Vagina (tissue), 2 donors: ENCODE data around the gene AGBL1. TPM values are rescaled to one million over a fixed set of nuclear protein-coding genes. Genes with fewer than 3 reads are reported as not detected.
A peak's percentile ranks its signal among the peaks of the same experiment; 100 is the strongest.
"Not testable (repeated sequence)": the region's sequence is repeated elsewhere in the genome, so short reads cannot be mapped to it uniquely, and the experiment has no call there.

ENCODE experiments used
- DNase-seq, 2 donors: peaks; one replicate each; pipeline ENCODE4 v3.0.0-alpha.2; 2017; ENCODE audit errors: extremely low spot score in 2 of 2
- H3K27ac ChIP-seq: fragments of 200-600 bp; sonication (generic); one replicate; pipeline ENCODE4 v1.5.1; 2019
- H3K27me3 ChIP-seq: fragments of 200-600 bp; sonication (generic); one replicate; pipeline ENCODE4 v1.5.1; 2019
- H3K36me3 ChIP-seq, 2 donors: fragments of 200-600 bp; sonication (generic); one replicate each; pipeline ENCODE4 v1.5.1; 2017 to 2019
- H3K4me1 ChIP-seq: fragments of 200-600 bp; sonication (generic); one replicate; pipeline ENCODE4 v1.5.1; 2019
- H3K4me3 ChIP-seq, 2 donors: fragments of 200-600 bp; sonication (generic); 1 replicate in 1 of 2; 2 replicates in 1 of 2; pipeline ENCODE4 v1.5.1; 2016 to 2019
- H3K9me3 ChIP-seq: fragments of 200-600 bp; sonication (generic); one replicate; pipeline ENCODE4 v1.5.1; 2019
- POLR2A ChIP-seq, 2 donors: fragments of 450-650 bp; IDR thresholded peaks; one replicate each; pipeline ENCODE4 v1.6.1; 2017; ENCODE audit warnings: antibody characterized with exemption in 2 of 2, mild to moderate bottlenecking in 2 of 2, moderate library complexity in 2 of 2
- POLR2AphosphoS5 ChIP-seq, 2 donors: sonication (generic); formaldehyde crosslinking; IDR thresholded peaks; one replicate each; pipeline ENCODE4 v1.9.0; 2017; ENCODE audit warnings: antibody characterized with exemption in 2 of 2, mild to moderate bottlenecking in 2 of 2, low read depth in 1 of 2; ENCODE audit not compliant: insufficient read depth in 1 of 2
- intact Hi-C: fragments of 100-400 bp; cut with DNase I; formaldehyde crosslinking; loops from one replicate; pipeline ENCODE4 v1.15.1; 2023
- total RNA-seq: library from RNA; depleted of rRNA; stranded (reverse); fragments of >200 nt; gene quantifications from one replicate; pipeline ENCODE4 v1.2.3, GENCODE V29; 2016
- TF ChIP-seq, protein P1 (sequence below), 3 experiments: fragments of 450-650 bp in 2 of 3; fragments of 200-600 bp in 1 of 3; sonication (generic) in 1 of 3; IDR thresholded peaks; one replicate each; pipeline ENCODE4 v1.5.1; 2017 to 2019; ENCODE audit warnings: antibody characterized with exemption in 3 of 3, mild to moderate bottlenecking in 2 of 3, moderate library complexity in 2 of 3

Gene AGBL1
- total RNA-seq, 1 donor from 2014 or later, result not detected

DNA sequence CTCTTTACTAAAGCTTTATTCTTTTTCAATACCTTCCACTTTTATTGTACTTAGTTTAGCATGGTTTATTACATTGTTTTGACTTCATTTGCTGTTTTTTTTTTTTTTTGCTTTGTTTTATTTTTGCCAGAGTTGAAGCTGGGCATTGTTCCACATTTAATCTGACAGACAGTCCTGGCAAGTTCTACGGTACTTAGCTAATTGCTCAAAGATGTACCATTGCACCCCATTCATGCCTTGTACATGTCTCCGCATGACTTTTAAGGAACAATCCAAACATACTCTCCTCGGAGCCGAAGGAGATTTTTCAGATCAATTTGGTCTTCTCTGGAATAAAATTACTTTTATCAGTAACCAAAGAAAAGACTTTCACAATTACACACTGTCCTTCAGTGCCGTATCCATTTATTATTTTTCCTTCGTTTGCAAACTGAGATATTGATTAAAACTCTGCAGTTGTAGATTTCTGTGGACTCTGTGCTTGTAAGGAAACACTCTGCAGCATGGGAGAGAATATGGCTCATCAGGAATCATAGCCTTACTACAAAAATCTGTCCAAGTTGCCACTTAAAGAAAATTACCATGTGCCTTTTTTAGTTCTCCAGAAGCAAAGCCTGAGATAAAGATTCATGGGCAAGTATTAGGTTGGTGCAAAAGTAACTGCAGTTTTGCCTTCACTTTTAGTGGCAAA, 952.0 kb downstream of the AGBL1 start:
- Histone ChIP-seq H3K4me3 (no peak overlapping the region), H3K4me1 (no peaks in the 10 kb centered on the region), H3K27ac (no peak overlapping the region), H3K27me3 (no peaks in the 10 kb centered on the region), H3K9me3 (no peaks in the 10 kb centered on the region), H3K36me3 (no peaks in the 10 kb centered on the region)
- TF ChIP-seq, protein P1, sequence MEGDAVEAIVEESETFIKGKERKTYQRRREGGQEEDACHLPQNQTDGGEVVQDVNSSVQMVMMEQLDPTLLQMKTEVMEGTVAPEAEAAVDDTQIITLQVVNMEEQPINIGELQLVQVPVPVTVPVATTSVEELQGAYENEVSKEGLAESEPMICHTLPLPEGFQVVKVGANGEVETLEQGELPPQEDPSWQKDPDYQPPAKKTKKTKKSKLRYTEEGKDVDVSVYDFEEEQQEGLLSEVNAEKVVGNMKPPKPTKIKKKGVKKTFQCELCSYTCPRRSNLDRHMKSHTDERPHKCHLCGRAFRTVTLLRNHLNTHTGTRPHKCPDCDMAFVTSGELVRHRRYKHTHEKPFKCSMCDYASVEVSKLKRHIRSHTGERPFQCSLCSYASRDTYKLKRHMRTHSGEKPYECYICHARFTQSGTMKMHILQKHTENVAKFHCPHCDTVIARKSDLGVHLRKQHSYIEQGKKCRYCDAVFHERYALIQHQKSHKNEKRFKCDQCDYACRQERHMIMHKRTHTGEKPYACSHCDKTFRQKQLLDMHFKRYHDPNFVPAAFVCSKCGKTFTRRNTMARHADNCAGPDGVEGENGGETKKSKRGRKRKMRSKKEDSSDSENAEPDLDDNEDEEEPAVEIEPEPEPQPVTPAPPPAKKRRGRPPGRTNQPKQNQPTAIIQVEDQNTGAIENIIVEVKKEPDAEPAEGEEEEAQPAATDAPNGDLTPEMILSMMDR (IDR thresholded peaks at IDR 0.05), result no peak
- peak in 1 of 2 donors; percentile 27 for TF ChIP-seq POLR2AphosphoS5 (IDR thresholded peaks at IDR 0.05; ENCODE audit: insufficient read depth in 1 of 2, low read depth in 1 of 2)
- TF ChIP-seq POLR2A (IDR thresholded peaks at IDR 0.05), result no peak
- no peak for DNase-seq
- intact Hi-C loops, result loop anchor here (5.0 kb wide), 1 partner anchor 1246 kb away; no protein-coding TSS in a partner anchor

DNA sequence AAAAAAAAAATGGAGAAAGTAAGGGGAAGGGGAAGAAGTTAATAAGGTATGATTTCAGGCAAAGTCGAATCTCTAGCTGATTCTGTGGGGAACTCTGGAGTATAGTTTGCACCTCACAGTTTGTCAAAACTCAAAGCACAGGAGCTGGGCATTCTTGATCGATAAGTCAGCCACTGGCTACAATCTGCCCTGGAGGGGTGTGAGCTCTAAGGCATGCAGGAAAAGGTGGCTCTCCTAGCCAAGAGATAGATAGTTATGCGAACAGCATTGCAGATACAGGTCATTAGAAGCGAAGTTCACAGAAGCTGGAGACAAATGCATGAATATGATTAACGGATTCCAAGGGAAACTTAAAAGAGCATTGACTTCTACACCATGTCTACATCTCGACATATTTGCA, 952.6 kb downstream of the AGBL1 start:
- intact Hi-C loops, result loop anchor here (5.0 kb wide), 1 partner anchor 1245 kb away; no protein-coding TSS in a partner anchor
- H3K4me3 ChIP-seq, result no peak overlapping the region

DNA sequence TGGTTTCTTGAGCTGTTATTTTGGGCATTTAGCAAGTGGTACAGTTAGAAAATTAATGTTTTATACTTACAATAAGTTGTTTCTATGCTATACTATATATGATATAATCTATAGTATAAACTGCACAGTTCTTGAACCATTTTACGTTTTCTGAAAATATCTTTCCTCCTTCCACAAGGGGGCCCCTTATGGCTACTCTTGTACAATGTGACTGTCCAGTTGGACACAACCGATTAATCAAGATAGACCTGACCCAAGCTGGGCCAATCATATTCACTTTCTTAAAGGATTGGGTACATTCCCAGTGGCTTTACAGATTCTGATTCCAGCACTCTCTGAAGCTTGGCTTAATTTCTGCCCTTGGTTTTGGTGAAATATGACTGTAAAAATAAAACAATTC, 953.4 kb downstream of the AGBL1 start:
- Histone ChIP-seq H3K36me3 (no peaks in the 10 kb centered on the region), H3K9me3 (no peaks in the 10 kb centered on the region), H3K4me3 (no peak overlapping the region), H3K27me3 (no peaks in the 10 kb centered on the region), H3K4me1 (no peaks in the 10 kb centered on the region), H3K27ac (no peak overlapping the region)
- DNase-seq, result no peak
- intact Hi-C loops, result loop anchor here (5.0 kb wide), 1 partner anchor 1244 kb away; no protein-coding TSS in a partner anchor
- no peak for TF ChIP-seq POLR2AphosphoS5 (IDR thresholded peaks at IDR 0.05; ENCODE audit: insufficient read depth in 1 of 2, low read depth in 1 of 2)
- TF ChIP-seq POLR2A (IDR thresholded peaks at IDR 0.05), result no peak
- TF ChIP-seq, protein P1 (IDR thresholded peaks at IDR 0.05), result no peak

More for the DNA sequence above, 952.6 kb downstream of the AGBL1 start:
- Histone ChIP-seq H3K9me3 (no peaks in the 10 kb centered on the region), H3K36me3 (no peaks in the 10 kb centered on the region), H3K27me3 (no peaks in the 10 kb centered on the region), H3K4me1 (no peaks in the 10 kb centered on the region), H3K27ac (no peak overlapping the region)
- DNase-seq, result no peak
- no peak for TF ChIP-seq POLR2A (IDR thresholded peaks at IDR 0.05)
- TF ChIP-seq POLR2AphosphoS5 (IDR thresholded peaks at IDR 0.05; ENCODE audit: insufficient read depth in 1 of 2, low read depth in 1 of 2), result no peak
- TF ChIP-seq, protein P1 (IDR thresholded peaks at IDR 0.05), result no peak

DNA sequence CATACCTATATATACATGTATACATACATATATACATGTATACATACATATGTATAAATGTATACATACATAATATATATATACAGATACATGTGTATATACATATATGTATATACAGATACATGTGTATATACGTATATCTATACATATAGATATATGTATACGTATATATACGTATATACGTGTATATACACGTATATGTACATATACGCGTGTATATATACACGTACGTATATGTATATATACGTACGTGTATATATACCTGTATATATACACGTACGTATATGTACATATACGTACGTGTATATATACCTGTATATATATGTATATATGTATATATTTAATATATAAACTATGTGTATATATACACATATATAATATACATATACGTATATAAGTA, 955.2 kb downstream of the AGBL1 start:
- Histone ChIP-seq H3K4me3 (no peak overlapping the region), H3K27me3 (no peaks in the 10 kb centered on the region), H3K36me3 (no peaks in the 10 kb centered on the region), H3K27ac (no peak overlapping the region), H3K4me1 (no peaks in the 10 kb centered on the region), H3K9me3 (no peaks in the 10 kb centered on the region)
- intact Hi-C loops, result loop anchor here (5.0 kb wide), 1 partner anchor 1242 kb away; no protein-coding TSS in a partner anchor
- TF ChIP-seq, protein P1 (IDR thresholded peaks at IDR 0.05), result no peak
- TF ChIP-seq POLR2AphosphoS5 (IDR thresholded peaks at IDR 0.05; ENCODE audit: insufficient read depth in 1 of 2, low read depth in 1 of 2), result no peak
- TF ChIP-seq POLR2A (IDR thresholded peaks at IDR 0.05), result no peak
- DNase-seq, result no peak

DNA sequence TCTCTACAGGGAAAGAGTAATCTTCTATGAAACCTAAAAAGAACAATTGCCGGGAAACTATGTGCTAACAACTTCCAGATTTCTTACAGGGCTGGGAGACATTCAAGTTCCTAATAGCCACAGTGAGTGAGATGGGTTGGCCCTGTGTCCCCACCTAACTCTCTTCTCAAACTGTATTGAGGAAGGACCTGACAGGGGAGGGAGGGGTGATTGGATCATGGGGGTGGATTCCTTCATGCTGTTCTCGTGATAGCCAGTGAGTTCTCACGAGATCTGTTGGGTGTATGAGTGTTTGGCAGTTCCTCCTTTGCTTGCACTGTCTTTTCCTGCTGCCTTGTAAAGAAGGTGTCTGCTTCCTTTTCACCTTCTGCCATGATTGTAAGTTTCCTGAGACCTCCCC, 958.7 kb downstream of the AGBL1 start:
- no peaks in the 10 kb centered on the region for H3K9me3 ChIP-seq
- TF ChIP-seq POLR2A (IDR thresholded peaks at IDR 0.05), result no peak
- TF ChIP-seq, protein P1 (IDR thresholded peaks at IDR 0.05), result no peak
- H3K4me3 ChIP-seq, result no peak overlapping the region
- no peaks in the 10 kb centered on the region for H3K27me3 ChIP-seq
- intact Hi-C loops, result no loop called here
- H3K4me1 ChIP-seq, result no peaks in the 10 kb centered on the region
- no peaks in the 10 kb centered on the region for H3K36me3 ChIP-seq
- no peak overlapping the region for H3K27ac ChIP-seq
- no peak for DNase-seq

DNA sequence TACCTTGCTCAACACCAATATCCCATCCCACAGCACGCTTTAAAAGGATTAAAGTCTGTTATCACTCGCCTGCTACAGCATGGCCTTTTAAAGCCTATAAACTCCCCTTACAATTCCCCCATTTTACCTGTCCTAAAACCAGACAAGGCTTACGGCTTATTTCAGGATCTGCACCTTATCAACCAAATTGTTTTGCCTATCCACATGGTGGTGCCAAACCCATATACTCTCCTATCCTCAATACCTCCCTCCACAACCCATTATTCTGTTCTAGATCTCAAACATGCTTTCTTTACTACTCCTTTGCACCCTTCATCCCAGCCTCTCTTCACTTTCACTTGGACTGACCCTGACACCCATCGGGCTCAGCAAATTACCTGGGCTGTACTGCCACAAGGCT, 962.9 kb downstream of the AGBL1 start:
- H3K27ac ChIP-seq, DNase-seq, H3K27me3 ChIP-seq, H3K4me3 ChIP-seq, H3K36me3 ChIP-seq, H3K4me1 ChIP-seq, intact Hi-C loops, H3K9me3 ChIP-seq: not testable (repeated sequence)
